Right forelimb (tissue), 1 donor: Measurements from ENCODE around the gene PLB1.

Experiments
- DNase-seq: peaks from one replicate; pipeline ENCODE4 v3.0.0-alpha.2; 2018

PLB1 gene

DNA sequence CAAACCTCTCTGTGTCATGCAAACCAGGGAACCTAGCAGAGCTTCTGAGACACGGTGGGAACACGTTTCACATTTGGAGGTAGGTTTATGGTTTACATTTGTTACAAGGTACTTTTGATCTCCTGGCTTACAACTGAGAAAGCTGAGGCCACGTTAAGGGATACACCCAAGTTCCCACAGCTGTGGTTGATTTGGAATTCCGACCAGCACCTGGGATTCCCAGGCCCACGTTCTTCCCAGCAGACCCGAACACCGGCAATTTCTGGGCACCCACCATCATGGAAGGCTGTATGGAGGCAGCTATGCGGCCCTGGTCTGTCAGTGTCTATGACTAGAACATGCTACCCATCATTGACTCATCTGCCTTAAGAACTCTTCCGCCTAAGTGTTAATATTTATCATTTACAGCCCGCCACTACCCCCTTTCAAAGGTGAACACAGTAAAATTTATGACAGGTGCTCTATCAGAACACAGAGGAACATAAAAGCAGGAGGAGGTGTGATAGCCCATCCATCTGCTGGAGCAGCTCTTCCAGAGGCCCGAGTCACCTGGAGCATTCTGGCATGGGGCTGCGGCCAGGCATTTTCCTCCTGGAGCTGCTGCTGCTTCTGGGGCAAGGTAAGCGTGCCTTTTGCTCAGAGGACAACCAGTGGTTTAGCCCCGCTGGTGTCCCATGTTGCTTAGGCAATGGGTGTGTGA is at the start of gene PLB1:
Gene PLB1, plus strand, starts transcription at position 510 of the 700 bp plus-strand sequence. Its CDS starts 55 bp downstream, at position 565.
- no peak for DNase-seq

GRCh38 chr2:28446531-28446930 is 49.3 kb upstream of the PLB1 start:
- DNase-seq: no peak

- no peak for DNase-seq
Measured at GRCh38 chr2:28447086-28447485, 48.8 kb upstream of the PLB1 start.

DNA sequence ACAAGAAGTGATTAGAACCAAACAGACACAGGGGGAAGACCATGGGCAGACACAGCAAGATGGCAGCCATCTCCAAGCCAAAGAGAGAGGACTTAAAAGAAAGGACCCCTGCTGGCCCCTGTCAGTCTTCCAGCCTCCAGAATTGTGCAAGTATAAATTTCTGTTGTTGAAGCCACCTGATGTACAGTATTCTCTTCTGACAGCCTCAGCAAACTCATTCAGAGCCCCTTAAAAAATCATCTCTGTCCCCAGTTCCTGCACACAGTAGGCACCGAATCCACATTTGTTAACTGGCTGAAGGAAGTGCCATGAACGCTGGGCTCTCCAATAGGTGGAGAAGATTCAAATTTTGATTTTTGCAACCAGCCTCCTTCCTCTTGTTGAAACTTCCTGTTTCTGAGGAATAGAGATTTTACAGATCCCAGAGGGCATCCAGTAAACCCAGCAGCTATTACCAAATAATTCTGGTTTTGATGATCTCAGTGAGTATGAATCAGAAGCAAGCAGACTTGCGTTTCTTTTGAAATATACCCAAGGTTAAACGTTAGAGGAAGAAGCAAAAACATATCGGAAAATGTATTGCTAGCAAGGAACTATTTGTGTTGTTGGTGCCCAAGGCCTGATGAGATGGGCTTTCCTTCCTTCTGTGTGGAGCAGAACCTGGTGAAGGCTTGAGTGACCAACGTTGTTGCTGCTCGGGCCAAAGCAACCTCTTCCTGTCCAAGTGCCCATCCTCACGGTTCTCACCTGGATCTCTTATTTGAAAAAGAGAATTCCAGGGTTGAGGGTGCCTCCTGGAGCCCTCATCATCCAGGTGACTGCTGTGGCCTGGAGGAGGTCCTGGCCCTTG is 47.7 kb upstream of the PLB1 start:
- DNase-seq: no peak

DNA sequence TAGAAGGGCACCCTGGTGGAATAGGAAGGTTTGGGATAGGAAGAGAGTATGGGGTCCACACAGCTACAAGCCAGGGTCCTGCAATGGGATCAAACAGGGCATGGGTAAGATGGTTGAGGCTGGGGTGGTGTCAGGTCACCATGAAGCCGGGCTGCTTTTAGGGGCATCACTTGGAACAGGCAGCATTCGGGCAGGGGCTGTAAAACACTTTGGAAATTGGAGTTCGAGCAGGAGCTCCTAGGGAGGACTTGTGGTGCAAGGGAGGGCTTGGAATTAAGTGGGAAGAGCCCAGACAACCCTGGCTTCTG is 47.1 kb upstream of the PLB1 start:
- no peak for DNase-seq

GRCh38 chr2:28449126-28449487 is 46.8 kb upstream of the PLB1 start:
- no peak for DNase-seq

DNA sequence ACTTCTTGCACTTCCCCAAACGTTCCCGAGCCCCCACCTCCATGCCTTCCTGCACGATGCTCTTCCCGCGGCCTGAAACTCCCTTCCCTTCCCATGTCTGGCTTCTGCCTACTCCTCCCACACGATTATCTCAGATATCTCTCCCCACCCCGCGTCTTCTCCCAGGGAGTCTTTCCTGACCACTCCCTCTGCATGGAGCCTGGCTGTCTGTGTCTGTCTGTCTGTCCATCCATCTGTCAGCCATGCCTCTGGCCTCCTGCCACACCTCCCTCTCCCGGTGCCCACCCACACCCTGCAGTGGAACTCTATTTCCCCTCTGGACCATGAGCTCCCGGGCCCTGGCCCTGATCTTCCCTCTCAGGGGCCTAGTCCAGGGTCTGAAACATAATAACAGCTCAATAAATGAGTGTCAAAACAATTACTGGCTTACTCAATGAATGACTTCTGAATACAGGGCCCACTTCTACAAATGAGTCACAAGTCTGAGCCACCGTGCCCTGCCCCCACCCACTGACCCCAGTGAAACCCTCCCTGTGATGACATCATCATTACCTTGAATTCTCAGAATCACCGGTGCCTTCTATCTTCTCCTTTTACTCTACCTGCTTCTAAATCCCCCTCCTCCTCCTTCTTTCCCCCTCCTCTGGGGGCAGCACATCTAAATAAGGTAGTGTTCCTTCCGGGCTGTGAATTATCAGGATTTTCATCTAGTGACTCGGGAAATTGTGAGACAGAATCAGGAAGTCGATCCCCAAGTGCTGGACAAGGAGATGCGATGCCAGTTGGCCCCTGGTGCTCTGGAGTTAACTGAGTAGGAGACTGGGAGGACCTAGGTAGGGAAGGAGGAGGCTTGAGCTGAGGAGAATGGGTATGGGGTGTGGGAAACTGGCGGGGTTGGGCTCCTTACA is 46.1 kb upstream of the PLB1 start:
- DNase-seq: no peak

GRCh38 chr2:28450901-28451565 is 44.8 kb upstream of the PLB1 start:
- no peak for DNase-seq

DNA sequence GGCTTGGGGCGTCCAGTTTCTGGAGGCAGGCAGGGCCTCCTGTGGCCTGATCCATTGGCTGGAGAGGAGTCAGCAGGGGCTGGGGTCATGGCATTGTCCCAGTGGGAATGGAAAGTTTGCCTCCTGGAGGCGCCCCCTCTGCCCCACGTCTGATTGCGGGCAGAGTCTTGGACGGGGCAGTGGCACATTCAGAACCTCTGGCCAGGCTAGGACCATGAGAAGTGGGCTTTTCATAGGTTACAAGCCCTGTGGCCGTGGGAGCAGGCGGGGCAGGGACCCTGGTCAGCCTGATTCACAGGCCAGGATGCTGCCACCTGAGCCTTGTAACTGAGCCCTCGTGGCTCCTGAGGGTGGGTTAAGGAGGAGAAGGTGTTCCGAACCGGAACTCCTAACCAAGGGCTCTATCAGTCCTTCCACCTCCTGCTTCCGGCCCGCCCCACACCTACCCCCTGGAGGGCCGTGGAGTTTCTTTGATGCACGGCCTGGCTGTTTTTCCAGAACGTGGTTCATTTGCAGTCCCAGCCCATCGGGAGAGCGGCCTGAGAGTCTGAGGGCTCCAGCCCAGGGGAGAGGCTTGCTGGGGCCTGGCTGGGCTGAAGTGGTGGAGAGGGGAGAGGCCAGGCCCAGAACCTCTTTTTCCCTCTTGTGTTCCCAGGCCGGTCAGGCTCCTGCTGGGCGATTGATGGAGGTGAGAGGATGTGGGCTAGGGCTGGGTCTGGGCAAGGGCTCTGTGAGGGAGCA is 43.9 kb upstream of the PLB1 start:
- no peak for DNase-seq

DNA sequence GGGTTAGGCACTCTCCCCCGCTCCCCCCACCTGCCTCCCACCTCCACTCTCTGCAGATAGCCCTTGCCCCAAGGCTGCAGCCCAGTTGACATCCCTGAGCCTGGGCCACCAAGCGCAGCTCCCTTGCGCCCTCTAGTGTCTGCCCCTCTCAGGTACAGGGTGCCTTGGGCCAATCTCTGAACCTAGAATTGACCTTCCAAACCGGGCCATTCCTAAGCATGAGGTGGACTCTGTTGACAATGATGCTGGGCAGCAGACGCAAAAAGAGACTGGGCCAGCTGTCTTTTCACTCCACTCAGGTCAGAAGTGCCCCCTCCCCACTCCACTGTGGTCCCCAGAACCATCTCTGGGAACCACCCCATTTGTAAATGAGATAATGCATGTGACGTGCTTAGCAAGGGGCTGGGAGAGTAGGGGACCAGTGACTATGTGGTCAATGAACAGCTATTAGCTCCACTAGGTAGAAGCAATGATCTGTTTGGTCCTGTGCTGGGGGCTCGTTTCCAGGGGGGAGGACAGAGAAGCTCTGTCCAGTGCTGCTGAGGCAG is 43.3 kb upstream of the PLB1 start:
- DNase-seq: peak; percentile 68

GRCh38 chr2:28453396-28453795 is 42.5 kb upstream of the PLB1 start:
- no peak for DNase-seq

DNA sequence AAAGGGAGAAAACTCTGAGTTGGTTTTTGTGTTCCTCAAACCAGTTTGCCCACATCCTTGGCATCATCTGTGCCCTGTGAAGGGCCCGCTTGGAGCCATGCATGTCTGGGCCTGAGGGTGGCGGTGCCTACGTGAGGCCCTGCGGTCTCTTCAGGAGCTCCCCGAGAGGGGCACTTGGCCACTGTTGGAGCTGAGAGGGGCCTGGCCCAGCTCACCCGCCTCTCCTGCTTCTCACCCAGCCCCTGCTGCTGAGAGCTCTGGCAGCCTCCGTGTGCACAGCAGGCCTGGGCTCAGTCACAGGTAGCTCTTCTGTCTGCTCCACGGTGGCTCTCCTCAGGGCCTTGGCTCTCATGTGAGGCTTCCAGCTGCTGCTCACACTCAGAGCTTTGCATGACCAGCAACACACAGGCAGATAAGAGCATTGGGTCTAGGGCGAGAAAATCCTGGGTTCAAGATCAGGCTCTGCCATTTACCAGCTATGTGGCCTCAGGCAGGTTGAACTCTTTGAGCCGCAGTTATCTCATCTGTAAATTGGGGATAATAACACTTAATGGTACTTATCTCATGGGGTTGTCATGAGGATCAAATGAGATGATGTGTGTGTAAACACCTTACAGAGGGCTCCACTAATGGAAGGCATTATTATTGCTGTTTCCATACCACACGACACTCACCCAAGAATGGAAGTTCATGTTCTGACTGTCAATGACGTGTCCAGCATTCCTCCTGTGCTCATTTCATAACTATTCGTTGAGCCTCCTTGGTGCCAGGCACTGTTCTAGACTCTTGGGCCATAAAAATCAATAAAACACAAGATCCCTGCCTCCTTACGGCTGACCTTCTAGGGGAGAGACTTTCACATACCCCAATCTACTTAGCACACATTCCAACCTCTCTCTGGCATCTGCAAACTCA is 41.6 kb upstream of the PLB1 start:
- DNase-seq: no peak

DNA sequence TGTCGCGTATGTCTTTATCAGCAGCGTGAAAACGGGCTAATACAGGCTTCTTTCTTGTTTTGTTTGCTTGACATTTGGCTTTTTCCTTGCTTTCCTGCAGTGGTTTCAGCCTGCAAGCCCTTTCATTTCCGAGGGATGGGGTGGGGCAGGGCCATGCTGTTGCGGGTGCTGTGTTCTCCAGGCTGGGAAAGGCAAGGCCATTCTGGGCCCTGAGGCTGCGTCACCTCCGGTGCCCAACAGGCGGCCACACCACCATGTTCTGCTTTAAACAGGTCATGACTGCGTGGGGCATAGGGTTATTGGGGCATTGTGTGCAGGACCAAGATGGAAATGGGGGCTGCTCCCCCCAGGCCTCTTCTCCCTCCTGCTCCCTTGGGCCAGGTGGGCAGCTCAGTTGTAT is 38.6 kb upstream of the PLB1 start:
- DNase-seq: no peak

- no peak for DNase-seq
Measured at GRCh38 chr2:28461056-28461455, 34.8 kb upstream of the PLB1 start.

DNA sequence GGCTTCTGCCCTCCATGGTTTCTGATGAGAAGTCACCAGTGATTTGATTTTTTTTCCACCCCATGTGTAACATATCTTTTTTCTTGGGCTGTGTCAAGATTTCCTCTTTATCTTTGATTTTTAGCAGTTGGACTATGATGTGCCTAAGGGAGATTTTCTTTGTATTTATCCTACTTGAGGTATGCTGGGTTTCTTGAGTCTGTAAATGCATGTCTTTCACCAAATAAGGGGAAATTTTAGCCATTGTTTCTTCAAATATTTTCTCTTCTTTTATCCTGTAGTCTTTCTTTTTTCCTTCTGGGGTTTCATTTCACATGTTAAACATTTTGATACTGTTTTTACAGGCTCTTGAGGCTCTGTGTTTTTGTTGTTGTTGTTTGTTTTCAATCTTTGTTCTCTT is 33.7 kb upstream of the PLB1 start:
- no peak for DNase-seq

DNA sequence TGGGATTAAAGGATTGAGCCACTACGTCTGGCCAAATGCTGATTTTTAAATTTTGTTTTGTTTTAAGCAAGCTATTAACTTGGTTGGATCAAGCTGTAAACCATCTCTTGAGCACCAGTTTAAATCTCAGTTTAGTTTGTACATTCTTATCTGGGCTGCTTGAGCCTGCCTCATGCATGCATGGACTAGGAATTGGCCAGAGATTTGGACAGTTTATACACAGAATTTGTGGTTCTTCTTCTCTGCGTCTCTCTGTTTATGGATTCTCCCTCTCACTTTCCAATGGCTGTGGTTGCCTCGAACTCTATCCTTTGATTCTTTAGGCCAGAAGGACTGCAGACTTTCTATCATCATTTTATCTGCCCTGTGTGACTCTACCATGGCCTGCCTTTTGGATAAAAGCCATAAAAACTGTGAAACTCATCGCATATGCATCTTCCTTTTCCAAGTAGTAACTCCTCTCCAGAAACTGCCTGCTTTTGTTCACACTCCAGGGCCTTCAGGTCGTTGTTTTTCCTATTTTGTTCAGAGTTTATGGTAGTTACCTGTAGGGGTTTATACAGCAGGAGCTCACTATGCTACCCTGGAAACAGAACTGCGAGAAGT is 32.5 kb upstream of the PLB1 start:
- no peak for DNase-seq

GRCh38 chr2:28463893-28464292 is 32.0 kb upstream of the PLB1 start:
- no peak for DNase-seq

GRCh38 chr2:28465148-28465885 is 30.5 kb upstream of the PLB1 start:
- DNase-seq: no peak

DNA sequence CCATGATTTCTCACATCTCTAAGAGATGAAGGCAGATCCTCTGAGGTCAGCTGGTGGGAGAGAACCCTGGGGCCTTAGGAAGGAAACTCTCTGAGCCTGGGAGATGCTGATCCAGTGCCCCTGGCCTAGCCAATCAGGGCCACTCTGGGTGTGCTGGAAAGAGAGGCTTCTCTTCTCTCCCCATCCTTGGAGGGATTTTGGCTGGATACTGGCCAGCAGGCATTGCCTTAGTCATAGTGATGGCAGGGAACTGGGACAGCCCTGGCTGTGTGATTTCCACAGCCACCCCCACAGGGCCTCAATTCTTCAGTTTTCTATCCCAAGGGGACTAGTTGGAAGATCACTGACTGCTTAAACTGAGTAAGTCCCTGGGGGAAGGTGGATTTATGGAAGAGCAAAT is 26.6 kb upstream of the PLB1 start:
- DNase-seq: no peak
